Mesodermal cell (in vitro differentiated cells): Measurements from ENCODE around the gene RIPK4. TPM values are rescaled to one million over a fixed set of nuclear protein-coding genes. Genes with fewer than 3 reads are reported as not detected.

Experiments used
- H3K27ac ChIP-seq: 2 replicates; pipeline ENCODE4 v1.7.0; 2013; ENCODE audit warnings: mild to moderate bottlenecking, low read depth, low read length, moderate library complexity; ENCODE audit not compliant: severe bottlenecking
- H3K36me3 ChIP-seq: 2 replicates; pipeline ENCODE4 v1.7.1; 2013; ENCODE audit warnings: mild to moderate bottlenecking, low read length, moderate library complexity; ENCODE audit not compliant: control insufficient read depth, insufficient read depth
- H3K4me1 ChIP-seq: one replicate; pipeline ENCODE4 v1.7.1; 2013; ENCODE audit warnings: mild to moderate bottlenecking, low read length; ENCODE audit not compliant: insufficient read depth, control insufficient read depth, poor library complexity, severe bottlenecking
- H3K4me3 ChIP-seq: 2 replicates; pipeline ENCODE4 v1.7.0; 2013; ENCODE audit warnings: low read length, control low read depth, mild to moderate bottlenecking; ENCODE audit not compliant: insufficient read depth, poor library complexity, severe bottlenecking; ENCODE audit errors: extremely low read depth
- H3K9me3 ChIP-seq: 2 replicates; pipeline ENCODE4 v1.7.1; 2013; ENCODE audit warnings: mild to moderate bottlenecking, low read length, moderate library complexity; ENCODE audit not compliant: control insufficient read depth
- WGBS, 2 experiments: methylation state at CpG; one replicate each; pipeline ENCODE4 v1.1.5; 2013; ENCODE audit warnings: missing lambda C conversion rate in 2 of 2; ENCODE audit not compliant: insufficient coverage in 2 of 2; 5-methylcytosine and 5-hydroxymethylcytosine counted together
- polyA plus RNA-seq, 2 experiments: library from polyadenylated mRNA; stranded (reverse); fragments of 50-300 nt; gene quantifications; one replicate each; pipeline ENCODE4 v1.2.3, GENCODE V29; 2013

Gene RIPK4
- polyA plus RNA-seq (2013, experiment 1 of 2) = 2.2 TPM
- 1.3 TPM for polyA plus RNA-seq (2013, experiment 2 of 2)

DNA sequence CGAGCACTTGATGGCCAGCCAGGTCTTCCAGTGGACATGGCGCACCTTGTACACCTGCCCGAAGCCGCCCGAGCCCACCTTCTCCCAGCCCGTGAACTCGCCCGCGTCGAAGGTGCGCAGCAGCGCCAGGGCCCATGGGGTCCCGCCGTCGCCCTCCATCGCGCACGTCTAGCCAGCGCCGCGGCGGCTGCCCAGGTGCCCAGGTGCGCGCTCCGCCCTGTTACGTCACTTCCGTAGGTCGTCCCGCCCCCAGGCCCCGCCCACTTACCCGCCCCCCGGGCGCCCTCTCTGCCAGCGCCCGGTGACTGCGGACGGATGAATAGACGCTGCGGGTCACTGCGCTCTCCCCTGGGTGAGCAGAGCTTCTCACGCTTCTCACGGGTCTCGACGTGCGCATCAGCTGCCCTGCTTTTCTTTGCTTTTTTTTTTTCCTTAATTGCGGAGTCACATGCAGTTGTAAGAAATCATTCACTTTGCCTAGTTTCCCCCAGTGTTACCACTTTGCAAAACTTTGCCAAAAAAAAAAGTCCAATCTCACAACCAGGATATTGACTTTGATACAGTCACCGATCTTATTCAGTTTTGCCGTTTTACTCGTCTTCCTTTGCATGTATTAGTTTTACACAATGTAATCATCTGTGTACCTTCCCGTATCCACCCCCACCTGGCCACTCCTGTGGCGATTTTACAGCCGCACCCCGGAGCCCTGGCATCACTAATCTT is at the start of gene RIPK4:
TSS of gene RIPK4 (minus strand) at position 170 of the 723 bp plus-strand sequence. CDS start at position 159, 11 bp downstream.
- Histone ChIP-seq H3K9me3 (no peaks in the 10 kb centered on the region), H3K4me3 (peak within 1 kb of the TSS; percentile 39), H3K4me1 (peaks cover 29% of the 10 kb centered on the region), H3K36me3 (no peaks in the 10 kb centered on the region), H3K27ac (no peak within 1 kb of the TSS)
- WGBS, 2 experiments = 0 to 1% methylated on average over 39 to 45 of the region's 53 CpGs

DNA sequence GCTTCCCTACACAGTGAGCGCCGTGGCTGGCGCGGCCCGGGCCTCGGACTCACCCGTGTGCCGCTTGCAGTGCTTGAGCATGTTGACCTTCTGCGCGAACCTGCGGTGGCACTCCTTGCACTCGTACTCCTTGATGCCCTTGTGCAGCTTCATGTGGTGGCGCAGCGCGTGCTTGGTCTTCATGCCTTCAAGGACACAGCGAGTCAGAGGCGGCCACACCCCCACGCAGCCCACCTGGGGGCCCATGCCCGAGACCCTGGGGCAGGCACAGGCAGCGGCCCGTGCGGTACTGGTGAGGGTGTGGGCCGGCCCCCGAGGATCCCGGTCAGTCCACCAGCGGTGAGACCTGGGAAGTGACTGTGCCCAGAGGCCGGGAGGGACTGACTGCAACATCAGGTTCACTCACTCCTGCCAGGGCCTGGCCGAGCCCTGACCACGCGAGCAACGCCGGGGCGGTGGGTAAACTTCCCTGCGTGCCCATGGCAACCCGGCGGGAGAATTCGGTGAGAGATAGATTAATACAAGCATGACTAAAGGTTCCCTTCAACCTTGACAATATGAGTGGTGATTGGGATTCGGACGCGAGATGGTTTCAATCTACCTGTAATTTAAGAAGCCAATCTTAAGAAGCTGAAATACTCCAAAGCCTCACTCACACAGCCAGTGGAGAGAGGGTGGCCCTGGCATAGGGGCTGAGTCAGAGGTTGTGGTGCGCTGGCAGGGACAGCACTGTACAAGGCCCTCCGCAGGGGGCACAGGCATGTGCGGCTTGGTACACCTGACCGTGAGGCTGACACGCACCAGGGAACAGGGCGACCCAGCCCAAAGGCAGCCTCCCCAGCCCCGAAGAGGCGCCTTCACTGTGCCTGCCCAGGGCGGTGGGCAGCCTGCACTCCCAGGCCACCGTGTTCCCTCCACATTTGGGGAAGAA is 49.1 kb upstream of the RIPK4 start:
- WGBS, 2 experiments = 94 to 95% methylated on average over 41 to 45 of the region's 50 CpGs
- H3K4me1 ChIP-seq = no peaks in the 10 kb centered on the region
- H3K27ac ChIP-seq = no peak overlapping the region
- H3K36me3 ChIP-seq = peaks cover 20% of the 10 kb centered on the region
- H3K9me3 ChIP-seq = no peaks in the 10 kb centered on the region
- H3K4me3 ChIP-seq = no peak overlapping the region

GRCh38 chr21:41813226-41813625 is 46.4 kb upstream of the RIPK4 start:
- Histone ChIP-seq H3K27ac (no peak overlapping the region), H3K36me3 (peaks cover 42% of the 10 kb centered on the region), H3K4me3 (no peak overlapping the region), H3K9me3 (no peaks in the 10 kb centered on the region), H3K4me1 (no peaks in the 10 kb centered on the region)
- WGBS, 2 experiments = 94 to 99% methylated on average over 10 to 11 of the region's 11 CpGs

DNA sequence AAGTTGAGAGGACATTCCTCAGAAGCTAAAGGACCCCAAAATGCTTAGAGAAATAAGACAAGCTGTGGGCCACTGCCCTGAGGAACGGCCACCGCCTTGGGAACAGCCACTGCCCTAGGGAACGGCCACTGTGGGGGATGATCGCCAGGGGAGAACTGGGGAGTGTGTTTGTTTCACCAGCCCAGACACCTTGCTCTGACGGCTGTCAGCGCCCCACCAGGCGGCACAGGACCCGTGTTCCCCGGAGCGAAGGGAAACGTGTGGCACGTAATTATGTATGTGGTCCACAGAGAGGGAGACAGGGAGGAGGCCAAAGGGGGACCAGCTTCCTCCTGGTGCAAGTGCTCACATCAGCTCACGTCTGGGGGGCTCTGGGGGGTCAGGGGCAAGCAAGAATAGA is 45.8 kb upstream of the RIPK4 start:
- Histone ChIP-seq H3K27ac (no peak overlapping the region), H3K4me1 (no peaks in the 10 kb centered on the region)
- 93 to 95% methylated on average over 7 to 13 of the region's 13 CpGs for WGBS, 2 experiments

DNA sequence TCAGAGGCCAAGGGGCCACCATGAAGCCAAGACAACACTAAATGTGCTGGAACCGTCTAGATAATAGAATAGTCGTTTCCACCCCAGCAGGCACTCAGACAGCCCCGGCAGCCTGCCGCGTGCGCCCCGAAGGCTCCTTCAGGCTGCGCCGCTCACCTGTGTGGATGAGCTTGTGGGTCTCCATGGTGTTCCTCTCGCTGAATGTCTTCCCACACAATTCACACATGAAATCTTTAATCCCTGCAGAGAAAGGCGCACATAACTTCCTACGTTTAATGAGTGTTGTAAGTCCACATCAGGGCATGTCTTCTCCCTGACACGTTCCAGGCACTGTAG is 43.7 kb upstream of the RIPK4 start:
- Histone ChIP-seq H3K4me1 (no peaks in the 10 kb centered on the region), H3K9me3 (no peaks in the 10 kb centered on the region), H3K27ac (no peak overlapping the region), H3K4me3 (no peak overlapping the region), H3K36me3 (peaks cover 45% of the 10 kb centered on the region)
- WGBS, 2 experiments = 86 to 92% methylated on average over 5 to 13 of the region's 13 CpGs

More for the DNA sequence above, 45.8 kb upstream of the RIPK4 start:
- Histone ChIP-seq H3K36me3 (peaks cover 42% of the 10 kb centered on the region), H3K9me3 (no peaks in the 10 kb centered on the region), H3K4me3 (no peak overlapping the region)

DNA sequence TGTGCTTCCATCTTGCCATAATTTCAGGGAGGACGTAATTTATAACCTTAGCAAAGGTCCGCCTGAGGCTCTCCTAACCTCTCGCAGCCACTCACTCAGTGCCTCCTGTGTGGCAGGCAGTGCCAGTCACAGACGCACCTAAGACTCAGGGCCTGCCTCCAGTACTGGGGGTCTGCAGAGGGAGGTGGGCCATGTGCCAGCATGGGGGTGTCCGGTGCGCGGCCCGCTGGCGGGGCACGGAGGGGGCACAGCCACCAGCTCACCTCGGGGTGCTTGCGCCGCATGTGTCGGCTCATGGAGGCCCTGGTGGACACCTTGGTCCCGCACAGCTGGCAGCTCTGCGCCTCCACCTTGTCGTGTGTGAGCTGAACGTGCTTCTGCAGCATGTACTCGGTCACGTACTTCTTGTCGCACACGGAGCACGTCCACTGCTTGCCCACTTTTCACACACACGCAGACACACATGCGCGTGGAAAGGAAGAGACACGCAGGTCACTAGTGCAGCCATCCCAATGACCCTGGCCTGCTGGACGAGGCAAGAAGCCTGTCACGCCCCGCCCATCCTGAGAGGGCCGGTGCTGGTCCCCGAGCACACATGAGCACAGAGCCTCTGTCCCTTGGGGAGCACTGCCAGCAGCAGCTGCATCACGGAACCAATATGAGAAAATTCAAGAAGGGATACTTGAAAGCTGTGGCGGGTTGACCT is 43.2 kb upstream of the RIPK4 start:
- H3K4me3 ChIP-seq = no peak overlapping the region
- H3K27ac ChIP-seq = no peak overlapping the region
- peaks cover 40% of the 10 kb centered on the region for H3K36me3 ChIP-seq
- no peaks in the 10 kb centered on the region for H3K4me1 ChIP-seq
- H3K9me3 ChIP-seq = no peaks in the 10 kb centered on the region
- 96% methylated on average over 31 to 34 of the region's 34 CpGs for WGBS, 2 experiments

DNA sequence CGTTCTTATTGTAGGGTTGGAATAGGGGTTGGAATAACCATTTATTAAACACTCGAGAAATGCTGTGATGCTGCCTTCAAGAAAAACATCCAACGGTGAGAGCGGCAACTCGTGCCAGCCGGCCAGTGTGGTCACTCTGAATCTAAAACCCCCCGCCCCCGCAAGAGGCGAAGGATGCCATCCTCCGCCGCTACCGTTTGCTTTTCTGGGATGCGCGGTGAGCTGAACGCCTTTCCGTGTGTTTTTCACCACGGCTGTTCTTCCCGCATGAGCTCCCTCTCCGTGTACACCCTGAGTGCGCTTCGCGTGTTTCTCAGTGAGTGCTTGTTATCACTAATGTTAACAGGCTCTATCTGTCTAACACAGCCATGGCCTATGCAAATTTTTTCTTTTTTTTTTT is 42.0 kb upstream of the RIPK4 start:
- WGBS, 2 experiments = 93 to 94% methylated on average over 19 to 22 of the region's 22 CpGs
- no peaks in the 10 kb centered on the region for H3K4me1 ChIP-seq
- no peaks in the 10 kb centered on the region for H3K9me3 ChIP-seq
- no peak overlapping the region for H3K4me3 ChIP-seq
- H3K36me3 ChIP-seq = peaks cover 40% of the 10 kb centered on the region
- no peak overlapping the region for H3K27ac ChIP-seq

DNA sequence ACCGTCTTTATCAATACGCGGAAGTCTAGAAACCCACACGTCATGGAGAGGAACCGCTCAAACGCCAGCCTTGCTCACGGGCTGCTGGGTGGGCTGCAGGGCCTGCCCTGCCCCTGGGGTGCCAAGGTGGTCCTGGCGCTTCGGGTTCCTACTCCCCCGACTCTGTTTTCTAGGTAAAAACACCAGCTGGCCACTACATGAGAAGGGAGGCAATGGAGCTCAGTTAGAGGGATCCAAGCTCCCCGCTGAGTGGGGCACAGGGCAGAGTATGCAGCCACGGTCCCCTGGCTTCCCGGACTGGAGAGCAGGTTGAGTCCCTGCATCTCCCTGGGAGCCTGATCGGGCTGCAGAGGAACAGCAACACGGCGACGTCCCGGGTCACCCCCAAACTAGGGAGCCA is 41.2 kb upstream of the RIPK4 start:
- Histone ChIP-seq H3K9me3 (no peaks in the 10 kb centered on the region), H3K4me3 (no peak overlapping the region), H3K4me1 (no peaks in the 10 kb centered on the region), H3K36me3 (peaks cover 40% of the 10 kb centered on the region), H3K27ac (no peak overlapping the region)
- 96 to 97% methylated on average over 16 to 18 of the region's 18 CpGs for WGBS, 2 experiments

- Histone ChIP-seq H3K36me3 (peaks cover 42% of the 10 kb centered on the region), H3K27ac (no peak overlapping the region), H3K9me3 (no peaks in the 10 kb centered on the region), H3K4me1 (no peaks in the 10 kb centered on the region), H3K4me3 (no peak overlapping the region)
- 89 to 95% methylated on average over 3 of the region's 4 CpGs for WGBS, 2 experiments
These were observed 39.9 kb upstream of the RIPK4 start for GRCh38 chr21:41806773-41807172.

DNA sequence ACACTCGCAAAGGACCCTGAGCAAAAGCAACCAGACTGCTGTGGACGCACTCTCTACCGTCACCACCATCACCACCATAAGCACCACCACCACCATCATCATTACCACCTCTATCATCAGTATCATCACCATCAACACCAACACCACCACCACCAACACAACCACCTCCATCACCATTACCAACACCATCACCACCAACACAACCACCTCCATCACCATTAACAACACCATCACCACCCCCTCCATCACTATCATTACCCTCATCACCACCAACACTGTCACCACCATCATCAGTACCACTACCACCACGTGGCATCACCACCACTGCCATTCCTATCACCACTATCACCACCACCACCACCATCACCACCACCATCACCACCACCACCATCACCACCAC is 38.8 kb upstream of the RIPK4 start:
- Histone ChIP-seq H3K9me3 (no peaks in the 10 kb centered on the region), H3K27ac (no peak overlapping the region), H3K36me3 (peaks cover 41% of the 10 kb centered on the region), H3K4me3 (no peak overlapping the region), H3K4me1 (no peaks in the 10 kb centered on the region)
- whole genome bisulfite sequencing, 2 experiments = 96 to 100% methylated on average over 3 to 4 of the region's 4 CpGs
